Mucosa of stomach (tissue), 1 donor: ENCODE data around the gene SH3GL2.

Experiments used
- H3K27me3 ChIP-seq: one replicate; pipeline ENCODE4 v1.7.0; 2013; ENCODE audit warnings: mild to moderate bottlenecking, low read length; ENCODE audit not compliant: control insufficient read depth, insufficient read depth
- H3K36me3 ChIP-seq: one replicate; pipeline ENCODE4 v1.7.0; 2013; ENCODE audit warnings: low read length; ENCODE audit not compliant: control insufficient read depth, insufficient read depth
- H3K4me1 ChIP-seq: one replicate; pipeline ENCODE4 v1.7.0; 2013; ENCODE audit warnings: mild to moderate bottlenecking, low read length; ENCODE audit not compliant: control insufficient read depth, insufficient read depth
- H3K4me3 ChIP-seq: one replicate; pipeline ENCODE4 v1.7.0; 2013; ENCODE audit warnings: low read length
- H3K9ac ChIP-seq: one replicate; pipeline ENCODE4 v1.7.0; 2013; ENCODE audit warnings: mild to moderate bottlenecking, low read length, moderate library complexity
- H3K9me3 ChIP-seq: one replicate; pipeline ENCODE4 v1.7.0; 2013; ENCODE audit warnings: mild to moderate bottlenecking, low read length, moderate library complexity; ENCODE audit not compliant: control insufficient read depth
- donor health status: Pancreatic carcinoma.

The SH3GL2 gene

GRCh38 chr9:17614250-17614649 lies 35.4 kb downstream of the SH3GL2 start:
- no peak overlapping the region for H3K9ac ChIP-seq
- no peaks in the 10 kb centered on the region for H3K27me3 ChIP-seq
- no peaks in the 10 kb centered on the region for H3K4me1 ChIP-seq
- no peaks in the 10 kb centered on the region for H3K36me3 ChIP-seq
- H3K9me3 ChIP-seq: no peaks in the 10 kb centered on the region
- H3K4me3 ChIP-seq: no peak overlapping the region

- Histone ChIP-seq H3K27me3 (no peaks in the 10 kb centered on the region), H3K36me3 (no peaks in the 10 kb centered on the region), H3K9ac (no peak overlapping the region), H3K4me3 (no peak overlapping the region), H3K9me3 (no peaks in the 10 kb centered on the region), H3K4me1 (no peaks in the 10 kb centered on the region)
These were observed 36.0 kb downstream of the SH3GL2 start for GRCh38 chr9:17614903-17615302.

- H3K36me3 ChIP-seq: no peaks in the 10 kb centered on the region
- H3K4me1 ChIP-seq: no peaks in the 10 kb centered on the region
- no peak overlapping the region for H3K4me3 ChIP-seq
- no peaks in the 10 kb centered on the region for H3K27me3 ChIP-seq
- no peak overlapping the region for H3K9ac ChIP-seq
- no peaks in the 10 kb centered on the region for H3K9me3 ChIP-seq
These were observed 43.3 kb downstream of the SH3GL2 start for GRCh38 chr9:17622141-17622540.

- Histone ChIP-seq H3K4me3 (no peak overlapping the region), H3K9ac (no peak overlapping the region), H3K27me3 (no peaks in the 10 kb centered on the region), H3K4me1 (no peaks in the 10 kb centered on the region), H3K9me3 (no peaks in the 10 kb centered on the region), H3K36me3 (no peaks in the 10 kb centered on the region)
These were observed 43.9 kb downstream of the SH3GL2 start for GRCh38 chr9:17622749-17623148.

GRCh38 chr9:17623965-17624364 lies 45.1 kb downstream of the SH3GL2 start:
- Histone ChIP-seq H3K36me3 (no peaks in the 10 kb centered on the region), H3K9me3 (no peaks in the 10 kb centered on the region), H3K27me3 (no peaks in the 10 kb centered on the region), H3K4me1 (no peaks in the 10 kb centered on the region), H3K4me3 (no peak overlapping the region), H3K9ac (no peak overlapping the region)

GRCh38 chr9:17624571-17624970 lies 45.7 kb downstream of the SH3GL2 start:
- Histone ChIP-seq H3K9me3 (no peaks in the 10 kb centered on the region), H3K4me1 (no peaks in the 10 kb centered on the region), H3K36me3 (no peaks in the 10 kb centered on the region), H3K27me3 (no peaks in the 10 kb centered on the region), H3K4me3 (no peak overlapping the region), H3K9ac (no peak overlapping the region)

- H3K4me1 ChIP-seq: no peaks in the 10 kb centered on the region
- H3K36me3 ChIP-seq: no peaks in the 10 kb centered on the region
These were observed 47.0 kb downstream of the SH3GL2 start for GRCh38 chr9:17625644-17626388.

GRCh38 chr9:17627641-17628040 lies 48.8 kb downstream of the SH3GL2 start:
- Histone ChIP-seq H3K4me1 (no peaks in the 10 kb centered on the region), H3K36me3 (no peaks in the 10 kb centered on the region), H3K9me3 (no peaks in the 10 kb centered on the region)

More at GRCh38 chr9:17625644-17626388, 47.0 kb downstream of the SH3GL2 start:
- H3K9ac ChIP-seq: no peak overlapping the region
- no peaks in the 10 kb centered on the region for H3K9me3 ChIP-seq
- H3K27me3 ChIP-seq: no peaks in the 10 kb centered on the region
- H3K4me3 ChIP-seq: no peak overlapping the region

GRCh38 chr9:17628624-17629023 lies 49.8 kb downstream of the SH3GL2 start:
- Histone ChIP-seq H3K4me1 (no peaks in the 10 kb centered on the region), H3K36me3 (no peaks in the 10 kb centered on the region), H3K27me3 (no peaks in the 10 kb centered on the region), H3K9ac (no peak overlapping the region), H3K9me3 (no peaks in the 10 kb centered on the region), H3K4me3 (no peak overlapping the region)

More at GRCh38 chr9:17627641-17628040, 48.8 kb downstream of the SH3GL2 start:
- Histone ChIP-seq H3K27me3 (no peaks in the 10 kb centered on the region), H3K4me3 (no peak overlapping the region), H3K9ac (no peak overlapping the region)

GRCh38 chr9:17630531-17630949 lies 51.7 kb downstream of the SH3GL2 start:
- Histone ChIP-seq H3K4me3 (no peak overlapping the region), H3K27me3 (no peaks in the 10 kb centered on the region), H3K4me1 (no peaks in the 10 kb centered on the region), H3K36me3 (no peaks in the 10 kb centered on the region), H3K9ac (no peak overlapping the region), H3K9me3 (no peaks in the 10 kb centered on the region)

GRCh38 chr9:17631396-17631795 lies 52.5 kb downstream of the SH3GL2 start:
- H3K9me3 ChIP-seq: no peaks in the 10 kb centered on the region
- H3K36me3 ChIP-seq: no peaks in the 10 kb centered on the region
- no peak overlapping the region for H3K9ac ChIP-seq
- H3K27me3 ChIP-seq: no peaks in the 10 kb centered on the region
- no peak overlapping the region for H3K4me3 ChIP-seq
- no peaks in the 10 kb centered on the region for H3K4me1 ChIP-seq

- H3K36me3 ChIP-seq: no peaks in the 10 kb centered on the region
- H3K9me3 ChIP-seq: no peaks in the 10 kb centered on the region
- no peaks in the 10 kb centered on the region for H3K27me3 ChIP-seq
- H3K4me3 ChIP-seq: no peak overlapping the region
- no peaks in the 10 kb centered on the region for H3K4me1 ChIP-seq
- H3K9ac ChIP-seq: no peak overlapping the region
These were observed 54.1 kb downstream of the SH3GL2 start for GRCh38 chr9:17632994-17633393.
